EL (cell line): ENCODE data around the gene ATP2C2.

ENCODE experiments used
- DNase-seq: peaks from one replicate; pipeline ENCODE4 v3.0.0-alpha.2; 2016

ATP2C2 gene

DNA sequence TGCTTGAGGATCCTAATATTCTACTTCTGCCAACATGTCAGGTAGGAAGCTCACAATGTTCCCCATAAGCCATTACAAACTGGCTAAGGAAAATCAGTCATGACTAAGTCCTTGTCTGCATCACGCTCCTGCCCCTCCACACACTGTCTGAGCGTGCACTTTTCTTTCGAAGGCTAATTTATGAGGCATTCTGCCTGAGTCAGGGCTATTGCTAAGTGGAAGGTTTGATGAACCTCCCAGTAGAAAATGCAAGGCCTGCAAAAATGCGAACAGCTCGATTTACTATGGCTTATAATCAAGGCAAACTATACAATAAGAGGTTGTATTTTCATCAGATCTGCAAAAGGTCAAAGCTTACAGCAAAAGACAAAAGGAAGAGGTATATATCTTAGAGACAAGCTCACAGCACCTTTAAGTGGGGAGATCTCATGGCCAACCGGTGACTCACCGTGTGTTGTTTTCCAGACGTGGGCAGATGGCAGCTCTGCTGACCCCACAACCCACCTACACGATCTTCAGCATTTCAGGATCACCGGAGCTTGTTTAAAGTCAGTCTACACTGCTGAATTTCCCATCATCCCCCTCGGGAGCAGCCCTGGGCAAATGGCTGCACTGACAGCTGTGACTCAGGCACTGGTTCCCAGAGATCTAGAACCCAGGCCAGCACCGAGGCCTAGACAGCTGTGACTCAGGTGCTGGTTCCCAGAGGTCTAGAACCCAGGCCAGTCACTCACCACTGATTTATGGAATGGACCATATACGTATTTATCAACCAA lies 110.0 kb downstream of the ATP2C2 start:
- peak; percentile 65 for DNase-seq

DNA sequence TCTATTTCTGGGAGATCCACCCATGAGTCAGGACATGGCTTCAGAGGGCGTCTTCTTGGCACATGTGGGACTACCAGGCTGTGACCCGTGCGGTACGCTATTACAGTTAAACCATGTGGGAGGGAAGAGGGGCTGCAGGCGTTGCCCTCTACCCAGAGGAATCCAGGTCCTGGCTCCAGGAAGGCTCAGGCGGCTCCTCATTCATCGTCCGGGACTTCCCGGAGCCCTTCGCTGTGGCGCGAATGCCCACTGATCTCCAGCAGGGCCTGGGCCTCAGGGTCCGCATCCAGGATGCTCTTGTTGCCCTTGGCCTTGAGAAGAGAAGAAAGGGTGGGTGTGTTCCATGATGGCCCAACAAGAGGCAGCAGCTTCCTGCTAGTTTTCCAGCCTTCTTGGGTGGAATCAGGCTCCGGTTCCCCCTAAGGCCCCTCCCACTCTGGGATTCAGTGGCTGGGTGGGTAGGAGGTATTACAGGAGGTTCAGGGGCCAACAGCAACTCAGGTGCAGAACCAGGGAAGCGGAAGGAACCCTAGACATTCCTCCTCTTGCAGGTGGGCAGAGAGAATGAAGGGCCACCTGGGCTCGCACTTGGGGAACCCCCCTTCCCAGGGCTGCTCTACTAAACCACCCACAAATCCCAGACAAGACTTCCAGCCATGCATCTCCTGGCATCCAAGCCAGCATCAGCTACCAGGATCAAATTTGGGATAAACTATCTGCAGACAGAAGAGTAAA lies 111.5 kb downstream of the ATP2C2 start:
- DNase-seq, result no peak

- no peak for DNase-seq
These were observed 112.9 kb downstream of the ATP2C2 start for GRCh38 chr16:84481051-84481735.

- DNase-seq, result no peak
These were observed 113.9 kb downstream of the ATP2C2 start for GRCh38 chr16:84482001-84482891.

DNA sequence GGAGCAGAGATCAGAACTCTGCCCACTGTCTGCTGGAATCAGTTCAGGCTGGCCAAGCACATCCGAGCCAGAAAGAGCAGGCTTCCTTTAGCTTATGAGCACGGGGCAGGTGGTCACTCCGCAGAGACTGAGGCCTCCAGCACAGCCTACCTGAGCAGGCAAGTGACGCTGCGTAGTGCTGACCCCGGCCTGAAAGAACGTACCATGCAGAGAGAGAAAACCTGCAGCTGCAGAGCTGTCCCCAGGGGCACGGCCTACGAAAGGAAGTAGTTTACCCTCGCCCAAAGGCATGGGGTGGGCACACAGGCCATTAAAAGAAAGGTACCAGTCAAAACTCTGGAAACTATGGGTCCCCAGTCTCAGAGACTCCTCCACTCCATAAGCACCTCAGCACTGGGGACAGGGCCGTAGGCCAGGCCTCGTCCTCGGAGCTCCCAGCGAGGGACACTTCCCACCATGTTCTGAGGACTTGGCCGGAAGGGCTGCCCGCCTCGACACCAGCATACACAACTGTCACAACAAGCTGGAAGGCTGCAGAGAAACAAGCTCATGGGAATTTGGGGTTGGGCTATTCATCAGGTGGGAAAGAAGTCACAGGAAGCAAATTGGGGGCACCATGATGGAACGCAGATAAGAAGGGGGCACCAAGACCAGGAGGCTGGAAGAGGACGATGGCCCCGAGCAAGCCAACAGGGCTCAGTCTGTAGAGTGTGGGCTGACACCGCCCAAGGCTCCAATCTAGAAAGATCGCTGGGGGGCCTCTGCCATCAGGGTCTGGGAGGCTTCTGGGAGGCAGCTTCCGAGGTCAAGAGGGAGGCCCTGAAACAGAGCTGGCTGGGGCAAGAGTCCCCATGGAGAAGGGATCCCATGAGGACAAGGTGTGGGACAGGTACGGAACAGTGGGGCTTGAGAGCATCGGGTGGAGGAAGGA lies 114.9 kb downstream of the ATP2C2 start:
- DNase-seq, result no peak

GRCh38 chr16:84483882-84484565 lies 115.7 kb downstream of the ATP2C2 start:
- no peak for DNase-seq

GRCh38 chr16:84484579-84485254 lies 116.4 kb downstream of the ATP2C2 start:
- peak; percentile 41 for DNase-seq

DNA sequence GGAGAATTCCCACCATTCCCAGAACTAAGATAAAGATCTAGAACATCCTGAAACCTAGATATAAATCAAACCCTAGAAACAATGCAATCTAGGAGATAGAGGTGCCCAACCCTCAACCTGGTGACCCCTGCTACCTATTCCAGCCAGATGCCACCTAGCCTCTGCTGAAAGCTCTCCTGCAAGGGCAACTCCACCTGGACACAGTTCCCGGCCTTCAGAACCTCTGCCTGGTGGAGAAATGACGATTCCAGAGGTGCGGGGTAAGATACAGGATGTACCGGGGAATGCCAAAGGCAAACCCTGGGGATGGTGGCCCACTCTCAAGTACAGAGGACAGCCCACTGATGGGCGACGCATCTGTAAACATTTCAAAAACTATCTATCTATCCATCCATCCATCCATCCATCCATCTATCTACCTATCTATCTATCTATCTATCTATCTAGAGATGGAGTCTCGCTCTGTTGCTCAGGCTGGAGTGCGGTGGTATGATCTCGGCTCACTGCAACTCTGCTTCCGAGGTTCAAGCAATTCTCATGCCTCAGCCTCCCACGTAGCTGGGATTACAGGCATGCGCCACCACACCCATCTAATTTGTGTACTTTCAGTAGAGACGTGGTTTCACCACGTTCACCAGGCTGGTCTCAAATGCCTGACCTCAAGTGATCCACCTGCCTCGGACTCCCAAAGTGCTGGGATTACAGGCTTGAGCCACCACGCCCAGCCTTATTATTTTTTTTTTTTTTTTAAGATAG lies 117.1 kb downstream of the ATP2C2 start:
- DNase-seq, result no peak

GRCh38 chr16:84486126-84486525 lies 117.8 kb downstream of the ATP2C2 start:
- DNase-seq, result no peak

GRCh38 chr16:84486551-84487235 lies 118.4 kb downstream of the ATP2C2 start:
- DNase-seq, result no peak

GRCh38 chr16:84487358-84487757 lies 119.0 kb downstream of the ATP2C2 start:
- no peak for DNase-seq

- no peak for DNase-seq
These were observed 120.8 kb downstream of the ATP2C2 start for GRCh38 chr16:84489131-84489530.

- no peak for DNase-seq
These were observed 127.2 kb downstream of the ATP2C2 start for GRCh38 chr16:84495506-84495905.

DNA sequence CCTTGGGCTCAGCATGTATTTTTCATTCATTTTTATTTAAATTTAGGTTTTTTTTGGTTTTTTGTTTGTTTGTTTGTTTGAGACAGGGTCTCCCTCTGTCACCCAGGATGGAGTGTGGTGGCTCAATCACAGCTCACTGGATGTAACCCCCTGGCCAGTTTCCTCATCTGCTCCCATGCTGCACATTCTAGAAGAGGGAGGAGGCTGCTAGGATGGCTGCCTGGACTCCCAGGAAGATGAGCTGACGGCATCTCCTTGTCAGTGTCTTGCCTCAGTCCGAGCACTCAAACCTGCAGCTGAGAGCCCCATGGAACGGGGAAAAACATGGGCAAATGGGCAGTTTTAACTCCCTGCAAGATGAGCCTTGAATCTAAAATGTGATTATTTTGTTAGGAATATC lies 128.7 kb downstream of the ATP2C2 start:
- DNase-seq, result no peak

GRCh38 chr16:84497418-84498222 lies 129.3 kb downstream of the ATP2C2 start:
- DNase-seq, result no peak

GRCh38 chr16:84498223-84498610 lies 129.9 kb downstream of the ATP2C2 start:
- no peak for DNase-seq

DNA sequence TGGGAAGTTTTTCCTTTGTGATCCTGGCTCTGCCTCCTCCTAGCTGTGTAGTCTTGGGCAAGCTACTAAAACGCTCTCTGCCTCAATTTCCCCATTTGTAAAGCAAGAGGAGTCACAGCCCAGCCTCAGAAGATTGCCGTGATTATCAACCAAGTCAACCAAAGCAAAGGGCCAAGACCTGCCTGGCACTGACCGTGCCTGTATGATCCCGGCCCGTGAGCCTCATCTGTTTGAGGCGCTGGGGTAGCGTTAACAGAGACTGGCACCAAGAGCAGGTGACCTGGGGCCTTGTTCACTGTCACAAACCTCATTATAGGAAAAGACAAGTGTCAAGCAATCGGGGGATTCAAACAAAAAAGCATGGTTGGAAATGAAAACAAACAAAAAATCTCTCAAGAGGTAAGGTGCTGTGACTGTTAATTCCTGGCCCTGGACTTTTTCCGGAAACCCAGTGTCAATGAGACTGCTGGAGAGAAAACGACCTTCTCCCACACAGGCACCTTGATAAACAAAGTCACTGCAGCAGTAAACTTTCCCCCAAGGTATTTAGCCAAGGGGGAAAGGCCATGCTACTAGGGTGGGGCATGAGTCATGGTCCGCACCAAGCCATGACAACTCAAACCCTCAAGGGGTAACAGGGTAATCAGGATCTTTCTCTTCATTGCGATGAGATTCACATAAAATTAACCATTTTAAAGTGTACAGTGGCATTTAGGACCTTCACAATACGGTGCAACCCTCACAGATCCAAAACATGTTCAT lies 130.7 kb downstream of the ATP2C2 start:
- no peak for DNase-seq
